Measurements from ENCODE around the gene PARD6G. TPM values are rescaled to one million over a fixed set of nuclear protein-coding genes. Genes with fewer than 3 reads are reported as not detected.

Gene PARD6G
- total RNA-seq, 2 donors from 2014 or later, result 0.58 TPM; not detected in 1

DNA sequence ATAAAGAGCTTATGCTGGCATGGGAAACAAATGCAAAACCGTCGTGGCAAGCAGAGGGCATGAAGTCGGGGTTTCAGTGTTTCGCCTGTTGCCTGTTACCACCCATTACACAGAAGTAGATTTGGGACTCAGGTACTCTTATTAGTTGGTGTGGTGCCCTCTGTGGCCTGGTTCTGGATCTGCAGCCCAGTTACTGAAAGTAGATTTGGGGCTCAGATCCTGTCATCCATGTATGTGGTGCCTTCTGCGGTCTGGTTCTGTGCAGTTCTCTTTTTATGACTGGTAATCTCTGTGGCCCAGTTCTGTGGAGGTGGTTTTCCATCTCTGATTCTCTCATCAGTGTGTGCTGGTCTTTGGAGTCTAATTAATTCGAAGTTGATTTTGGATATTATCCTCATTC, 93.0 kb downstream of the PARD6G start:
- Mint-ChIP-seq H3K9me3 (no peaks in the 10 kb centered on the region), H3K36me3 (no peaks in the 10 kb centered on the region), H3K27ac (peak overlapping the region in 1 of 2 donors; percentile 37)
- ATAC-seq, result peak; percentile 79 to 91
- DNase-seq (ENCODE audit: low spot score in 2 of 2), result peak in 1 of 2 donors; percentile 40

DNA sequence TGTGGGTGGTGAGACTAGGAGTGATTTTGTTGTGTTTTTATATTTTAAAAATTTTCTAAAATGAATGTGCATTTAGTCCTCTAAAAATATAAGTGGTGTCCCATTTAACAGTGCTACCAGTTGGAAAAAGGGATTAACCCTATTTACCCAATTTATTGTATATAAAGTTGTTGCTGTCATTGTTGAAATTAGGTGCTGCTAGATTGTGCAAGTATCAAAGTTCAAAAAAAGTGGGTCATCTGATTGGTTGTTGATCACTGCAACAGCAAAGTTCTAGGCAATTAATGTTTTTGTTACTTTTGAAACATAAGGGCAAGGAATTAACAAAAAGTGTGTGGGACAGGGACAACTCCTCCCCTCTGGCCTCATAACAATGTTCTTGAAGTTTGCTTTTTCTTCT, 97.6 kb downstream of the PARD6G start:
- Mint-ChIP-seq H3K36me3 (peaks cover 0 to 4% of the 10 kb centered on the region in 2 donors), H3K27ac (no peak overlapping the region), H3K9me3 (no peaks in the 10 kb centered on the region)
- ATAC-seq (no peak), DNase-seq (ENCODE audit: low spot score in 2 of 2) (no peak)

DNA sequence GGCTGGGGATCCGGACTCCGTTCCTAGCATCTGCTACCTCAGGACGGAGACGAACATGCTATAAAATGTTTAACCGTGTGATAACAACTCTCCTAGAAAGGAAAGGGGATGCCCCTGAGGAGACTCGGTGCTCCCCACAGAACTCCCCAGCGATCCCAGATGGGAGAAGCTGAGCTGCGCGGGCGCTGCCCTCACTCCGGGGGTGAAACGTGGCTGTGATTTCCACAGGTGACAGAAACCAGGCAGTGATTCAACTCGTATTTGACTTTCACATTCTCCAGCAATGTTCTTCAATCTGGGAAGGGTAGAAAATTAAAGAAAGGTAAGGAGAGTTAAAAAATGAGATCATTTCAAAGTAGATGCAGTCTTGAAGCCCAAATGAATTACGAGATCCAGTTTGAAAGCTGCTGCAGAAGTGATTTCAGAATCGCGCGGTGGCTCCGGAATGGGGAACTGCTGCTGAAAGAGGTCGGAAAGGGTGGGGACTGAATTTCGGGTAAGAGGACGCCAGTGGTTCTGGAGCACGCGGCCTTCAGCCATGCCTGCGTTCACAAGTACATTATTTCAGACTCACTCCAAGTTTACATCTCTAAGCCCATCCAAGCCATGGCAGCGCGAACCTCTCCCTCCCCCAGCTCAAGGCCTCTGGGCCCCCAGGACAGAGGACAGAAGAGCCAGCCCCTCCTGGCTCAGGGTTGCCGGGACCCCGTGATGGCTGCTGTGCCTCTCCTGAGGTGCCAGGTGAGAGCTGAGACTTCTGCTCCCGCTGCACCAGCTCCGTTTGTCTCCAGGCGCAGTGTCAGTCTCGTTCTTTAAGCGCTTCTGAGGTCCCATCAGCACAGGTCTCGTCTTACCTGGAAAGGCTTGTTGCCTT, 98.8 kb downstream of the PARD6G start:
- DNase-seq (ENCODE audit: low spot score in 2 of 2) (no peak), ATAC-seq (peak in 1 of 2 donors; percentile 30)
- Mint-ChIP-seq H3K36me3 (peaks cover 0 to 4% of the 10 kb centered on the region in 2 donors), H3K27ac (no peak overlapping the region), H3K9me3 (no peaks in the 10 kb centered on the region)

DNA sequence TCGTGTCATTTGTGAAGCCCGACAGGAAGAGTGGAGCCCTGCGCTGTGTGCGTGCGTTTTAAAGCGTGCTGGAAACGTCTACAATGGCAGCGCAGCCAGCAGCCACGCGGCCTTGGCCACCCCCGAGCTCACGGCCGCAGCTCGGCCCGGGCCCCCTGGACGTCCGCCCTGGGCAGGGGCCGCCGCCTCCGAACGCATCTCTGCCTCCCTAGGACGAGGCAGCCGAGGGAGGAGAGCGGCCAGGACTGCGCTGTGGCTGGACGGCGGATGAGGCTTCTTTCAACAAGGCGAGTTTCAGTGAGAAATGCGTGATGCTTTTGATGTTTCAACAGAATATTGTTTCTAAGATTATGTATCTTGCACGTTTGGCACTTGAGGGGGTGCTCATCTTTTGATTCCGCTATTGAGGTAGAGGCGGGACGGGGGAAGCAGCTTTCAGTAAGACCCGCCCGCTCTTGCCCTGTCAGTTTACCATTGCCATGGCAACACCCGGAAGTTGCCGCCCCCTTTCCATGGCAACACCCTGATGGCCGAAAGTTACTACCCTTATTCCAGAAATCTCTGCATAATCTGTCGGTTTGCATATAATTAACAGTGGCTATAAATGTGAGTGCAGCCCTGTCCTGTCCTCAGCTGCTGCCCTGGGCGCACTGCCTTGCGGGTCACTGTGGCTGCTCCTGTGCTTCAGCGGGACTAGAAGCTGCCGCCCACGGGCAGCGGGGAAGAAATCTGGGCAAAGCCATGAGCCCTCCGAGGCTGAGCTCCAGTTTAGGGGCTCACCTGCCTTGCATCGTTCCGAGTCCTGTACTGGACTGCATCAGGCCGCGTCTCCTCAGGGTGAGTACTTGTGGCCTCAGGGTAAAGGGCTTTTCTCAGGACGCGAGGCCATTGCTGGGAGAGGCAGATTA, 99.6 kb downstream of the PARD6G start:
- peaks cover 0 to 4% of the 10 kb centered on the region in 2 donors for H3K36me3 Mint-ChIP-seq
- peak; percentile 69 to 85 for ATAC-seq
- H3K27ac Mint-ChIP-seq, result peak overlapping the region in 1 of 2 donors; percentile 55
- peak in 1 of 2 donors; percentile 71 for DNase-seq (ENCODE audit: low spot score in 2 of 2)
- no peaks in the 10 kb centered on the region for H3K9me3 Mint-ChIP-seq

DNA sequence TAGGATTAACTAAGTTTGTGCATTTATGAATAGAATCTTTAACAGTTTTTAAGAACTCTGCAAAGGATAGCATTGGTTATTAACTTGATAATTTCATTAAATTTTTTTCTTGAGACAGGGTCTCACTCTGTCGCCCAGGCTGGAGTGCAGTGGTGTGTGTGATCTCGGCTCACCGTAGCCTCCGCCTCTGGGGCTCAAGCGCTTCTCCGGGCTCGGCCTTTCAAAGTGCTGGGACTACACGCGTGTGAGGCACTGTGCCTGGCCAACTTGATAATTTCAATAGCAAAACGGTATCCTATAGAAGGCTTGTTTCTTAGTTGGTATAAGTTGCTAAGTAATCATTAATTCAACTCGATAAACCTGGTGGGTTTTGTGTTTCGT, 100.3 kb downstream of the PARD6G start:
- Mint-ChIP-seq H3K27ac (no peak overlapping the region), H3K9me3 (no peaks in the 10 kb centered on the region), H3K36me3 (peaks cover 0 to 4% of the 10 kb centered on the region in 2 donors)
- ATAC-seq (peak; percentile 28 to 29), DNase-seq (ENCODE audit: low spot score in 2 of 2) (no peak)

DNA sequence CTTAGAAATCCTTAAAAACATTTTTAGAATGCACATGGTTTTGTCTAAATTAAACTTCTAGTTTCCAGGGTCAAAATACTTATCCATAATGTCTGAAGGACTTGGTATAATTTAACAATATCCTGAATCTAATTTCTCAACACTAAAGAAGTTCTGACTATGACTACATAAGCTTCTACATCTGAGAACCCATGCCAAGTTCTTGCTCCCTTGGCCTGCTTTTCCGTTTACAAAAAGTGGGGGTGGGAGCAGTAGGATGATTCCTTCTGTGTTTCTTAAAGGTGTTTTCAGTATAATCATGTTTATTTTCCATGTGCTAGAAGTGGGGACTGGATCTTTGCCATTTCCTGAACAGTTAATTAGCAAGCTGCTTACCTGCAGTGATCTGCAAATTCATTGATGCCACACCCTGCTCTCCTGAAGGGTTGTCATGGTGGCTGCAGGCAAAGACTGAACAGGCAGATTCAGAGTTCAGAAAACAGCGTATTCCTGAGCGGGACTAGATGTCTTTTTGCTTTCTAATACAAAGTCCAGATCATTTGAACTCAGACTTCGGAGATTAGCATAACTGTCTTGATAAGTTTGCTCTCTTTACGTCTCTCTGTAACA, 102.0 kb downstream of the PARD6G start:
- Mint-ChIP-seq H3K27ac (no peak overlapping the region), H3K36me3 (peaks cover 0 to 4% of the 10 kb centered on the region in 2 donors), H3K9me3 (no peaks in the 10 kb centered on the region)
- ATAC-seq, result no peak
- DNase-seq (ENCODE audit: low spot score in 2 of 2), result no peak

DNA sequence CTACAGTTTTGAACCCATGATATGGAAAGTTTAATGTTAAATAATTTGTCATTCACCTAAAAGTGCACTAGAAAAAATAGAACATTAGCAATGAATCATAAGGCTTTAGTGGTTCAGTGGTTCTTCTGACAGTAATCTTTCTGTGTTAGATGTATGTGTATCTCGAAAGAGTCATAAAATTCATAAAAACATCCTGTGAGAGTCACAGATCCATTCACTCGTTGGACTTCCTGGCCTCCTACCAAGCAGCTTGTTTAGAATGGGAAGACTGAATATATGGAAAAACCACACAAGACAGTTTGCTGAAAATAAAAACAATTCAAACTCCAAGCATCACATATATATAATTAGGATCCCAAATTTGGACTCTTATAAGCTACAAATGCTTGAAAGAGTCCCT, 103.4 kb downstream of the PARD6G start:
- no peak for DNase-seq (ENCODE audit: low spot score in 2 of 2)
- Mint-ChIP-seq H3K27ac (no peak overlapping the region), H3K36me3 (peaks cover 0 to 4% of the 10 kb centered on the region in 2 donors), H3K9me3 (no peaks in the 10 kb centered on the region)
- peak in 1 of 2 donors; percentile 34 for ATAC-seq

DNA sequence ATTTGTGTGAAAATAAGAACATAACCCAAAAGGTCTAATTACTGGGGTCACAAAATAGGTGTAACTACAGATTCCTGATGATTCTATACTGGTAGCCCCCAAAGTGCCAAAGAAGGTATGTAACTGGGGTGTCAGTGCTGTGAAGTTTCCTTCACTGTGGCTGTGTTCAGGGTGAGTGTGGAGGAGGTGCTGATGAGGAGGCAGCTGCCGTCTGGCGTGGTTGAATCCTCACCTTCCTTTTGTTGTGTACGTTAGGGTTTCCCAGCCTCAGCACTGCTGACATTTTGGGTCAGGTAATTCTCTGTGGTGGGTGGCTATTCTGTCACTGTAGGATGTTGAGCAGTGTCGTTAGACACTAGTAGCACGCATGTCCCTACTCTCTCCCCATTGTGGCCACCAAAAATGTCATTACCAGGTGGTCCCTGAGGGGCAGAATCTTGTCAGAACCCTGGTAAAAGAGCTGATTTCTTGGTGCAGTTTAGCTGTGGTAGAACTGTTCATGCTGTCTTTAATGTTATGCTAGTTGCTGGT, 106.8 kb downstream of the PARD6G start:
- H3K9me3 Mint-ChIP-seq, result no peaks in the 10 kb centered on the region
- H3K27ac Mint-ChIP-seq, result no peak overlapping the region
- DNase-seq (ENCODE audit: low spot score in 2 of 2), result no peak
- no peak for ATAC-seq
- H3K36me3 Mint-ChIP-seq, result peaks cover 18 to 19% of the 10 kb centered on the region in 2 donors

DNA sequence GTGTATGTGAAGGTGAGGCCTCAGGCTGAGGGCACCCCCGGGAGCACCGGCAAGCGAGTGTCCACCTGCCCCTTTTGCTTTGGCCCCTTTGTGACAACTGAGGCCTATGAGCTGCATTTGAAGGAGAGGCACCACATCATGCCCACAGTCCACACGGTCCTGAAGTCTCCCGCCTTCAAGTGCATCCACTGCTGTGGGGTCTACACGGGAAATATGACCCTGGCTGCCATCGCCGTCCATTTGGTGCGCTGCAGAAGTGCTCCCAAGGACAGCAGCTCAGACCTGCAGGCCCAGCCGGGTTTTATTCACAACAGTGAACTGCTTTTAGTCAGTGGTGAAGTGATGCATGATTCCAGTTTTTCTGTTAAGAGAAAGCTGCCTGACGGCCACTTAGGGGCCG, 109.3 kb downstream of the PARD6G start:
- no peak for ATAC-seq

DNA sequence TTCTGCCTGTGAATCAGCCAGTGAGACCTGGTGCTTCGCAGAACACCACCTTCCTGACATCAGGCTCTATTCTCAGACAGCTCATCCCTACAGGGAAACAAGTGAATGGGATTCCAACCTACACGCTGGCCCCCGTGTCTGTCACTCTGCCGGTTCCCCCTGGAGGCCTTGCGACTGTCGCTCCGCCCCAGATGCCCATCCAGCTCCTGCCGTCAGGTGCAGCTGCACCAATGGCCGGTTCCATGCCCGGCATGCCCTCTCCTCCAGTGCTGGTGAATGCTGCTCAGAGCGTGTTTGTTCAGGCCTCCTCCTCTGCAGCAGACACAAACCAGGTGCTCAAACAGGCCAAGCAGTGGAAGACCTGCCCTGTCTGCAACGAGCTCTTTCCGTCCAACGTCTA, 110.2 kb downstream of the PARD6G start:
- peaks cover 19 to 38% of the 10 kb centered on the region in 2 donors for H3K36me3 Mint-ChIP-seq

More for the DNA sequence above, 109.3 kb downstream of the PARD6G start:
- no peak overlapping the region for H3K27ac Mint-ChIP-seq
- no peaks in the 10 kb centered on the region for H3K9me3 Mint-ChIP-seq
- DNase-seq (ENCODE audit: low spot score in 2 of 2), result no peak
- H3K36me3 Mint-ChIP-seq, result peaks cover 19 to 38% of the 10 kb centered on the region in 2 donors

DNA sequence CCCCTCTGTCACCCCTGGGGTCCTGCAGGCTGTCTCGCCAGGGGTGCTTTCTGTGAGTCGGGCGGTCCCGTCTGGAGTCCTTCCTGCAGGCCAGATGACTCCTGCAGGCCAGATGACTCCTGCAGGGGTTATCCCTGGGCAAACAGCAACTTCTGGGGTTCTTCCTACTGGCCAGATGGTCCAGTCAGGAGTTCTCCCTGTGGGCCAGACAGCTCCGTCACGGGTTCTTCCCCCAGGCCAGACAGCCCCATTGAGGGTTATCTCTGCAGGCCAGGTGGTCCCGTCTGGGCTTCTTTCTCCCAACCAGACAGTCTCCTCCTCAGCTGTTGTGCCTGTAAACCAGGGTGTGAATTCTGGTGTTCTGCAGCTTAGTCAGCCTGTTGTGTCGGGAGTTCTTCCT, 110.6 kb downstream of the PARD6G start:
- peaks cover 19 to 38% of the 10 kb centered on the region in 2 donors for H3K36me3 Mint-ChIP-seq
- DNase-seq (ENCODE audit: low spot score in 2 of 2) (no peak), ATAC-seq (no peak)
- no peaks in the 10 kb centered on the region for H3K9me3 Mint-ChIP-seq
- peak overlapping the region in 1 of 2 donors; percentile 89 for H3K27ac Mint-ChIP-seq

More for the DNA sequence above, 110.2 kb downstream of the PARD6G start:
- Mint-ChIP-seq H3K9me3 (no peaks in the 10 kb centered on the region), H3K27ac (no peak overlapping the region)
- no peak for ATAC-seq
- DNase-seq (ENCODE audit: low spot score in 2 of 2), result no peak

DNA sequence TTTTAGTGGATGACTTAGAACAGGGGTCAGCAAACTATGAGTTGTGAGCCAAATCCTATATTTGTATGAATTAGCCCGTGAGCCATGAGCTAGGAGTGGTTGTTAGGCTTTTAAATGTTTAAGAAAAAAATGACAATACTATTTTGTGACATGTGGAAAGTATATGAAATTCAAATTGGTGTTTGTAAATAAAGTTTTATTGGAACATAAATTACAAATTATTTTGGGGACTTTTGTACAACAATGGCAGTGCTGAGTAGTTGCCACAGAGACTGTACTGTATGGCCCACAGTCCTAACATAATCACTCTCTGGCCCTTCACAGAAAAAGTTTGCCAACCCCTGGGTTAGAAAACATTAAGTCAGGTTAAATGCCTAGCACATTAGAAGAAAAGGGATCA, 112.2 kb downstream of the PARD6G start:
- H3K9me3 Mint-ChIP-seq, result no peaks in the 10 kb centered on the region
- H3K36me3 Mint-ChIP-seq, result peaks cover 19 to 38% of the 10 kb centered on the region in 2 donors
- DNase-seq (ENCODE audit: low spot score in 2 of 2) (no peak), ATAC-seq (no peak)
- no peak overlapping the region for H3K27ac Mint-ChIP-seq

DNA sequence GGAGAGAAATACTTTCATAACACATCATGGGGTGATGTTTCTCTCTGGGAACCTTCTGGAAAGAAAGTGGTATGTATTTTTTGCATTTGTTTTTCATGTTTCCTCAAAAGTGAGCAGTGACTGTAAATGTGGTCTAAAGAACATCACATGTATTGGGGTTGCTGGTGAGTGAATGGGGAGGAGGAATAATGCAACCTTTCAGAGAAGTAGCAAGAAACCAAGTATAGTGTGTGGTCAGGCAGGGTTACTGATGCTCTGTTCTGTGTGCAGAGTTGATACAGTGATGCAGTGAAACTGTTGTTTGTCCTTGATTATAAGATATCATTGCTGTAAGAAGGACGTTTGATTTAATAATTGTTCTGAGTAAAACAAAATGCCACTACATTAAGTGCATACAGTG, 114.2 kb downstream of the PARD6G start:
- Mint-ChIP-seq H3K9me3 (no peaks in the 10 kb centered on the region), H3K27ac (peak overlapping the region in 1 of 2 donors; percentile 10), H3K36me3 (peaks cover 19 to 38% of the 10 kb centered on the region in 2 donors)
- DNase-seq (ENCODE audit: low spot score in 2 of 2) (no peak), ATAC-seq (no peak)

DNA sequence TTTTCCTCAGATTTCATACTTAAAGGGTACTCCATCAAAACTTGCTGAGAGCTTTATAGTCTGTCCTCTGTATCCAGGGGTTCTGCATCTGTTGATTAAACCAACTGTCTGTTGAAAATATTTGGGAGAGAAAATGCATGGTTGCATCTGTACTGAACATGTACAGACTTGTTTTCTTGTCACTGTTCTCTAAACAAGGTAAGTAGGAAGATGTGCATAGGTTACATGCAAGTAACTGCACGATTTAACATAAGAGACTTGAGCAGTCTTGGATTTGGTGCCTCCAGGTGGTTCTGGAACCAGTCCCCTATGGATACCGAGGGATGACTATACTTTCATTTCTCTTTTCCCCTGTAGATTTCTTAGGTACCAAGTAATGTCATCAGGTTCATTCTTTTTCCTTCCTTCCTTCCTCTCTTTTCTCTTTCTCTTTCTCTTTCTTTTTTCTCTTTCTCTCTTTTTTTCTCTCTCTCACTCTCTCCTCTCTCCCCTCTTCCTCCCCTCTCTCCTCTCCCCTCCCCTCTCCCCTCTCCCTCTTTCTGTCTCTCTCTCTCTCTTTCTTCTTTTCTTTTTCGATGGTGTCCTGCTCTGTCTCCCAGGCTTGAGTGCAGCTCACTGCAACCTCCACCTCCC, 115.0 kb downstream of the PARD6G start:
- peaks cover 18 to 38% of the 10 kb centered on the region in 2 donors for H3K36me3 Mint-ChIP-seq
- H3K27ac Mint-ChIP-seq, result peak overlapping the region in 1 of 2 donors; percentile 10
- no peaks in the 10 kb centered on the region for H3K9me3 Mint-ChIP-seq
- no peak for DNase-seq (ENCODE audit: low spot score in 2 of 2)
- ATAC-seq, result no peak

DNA sequence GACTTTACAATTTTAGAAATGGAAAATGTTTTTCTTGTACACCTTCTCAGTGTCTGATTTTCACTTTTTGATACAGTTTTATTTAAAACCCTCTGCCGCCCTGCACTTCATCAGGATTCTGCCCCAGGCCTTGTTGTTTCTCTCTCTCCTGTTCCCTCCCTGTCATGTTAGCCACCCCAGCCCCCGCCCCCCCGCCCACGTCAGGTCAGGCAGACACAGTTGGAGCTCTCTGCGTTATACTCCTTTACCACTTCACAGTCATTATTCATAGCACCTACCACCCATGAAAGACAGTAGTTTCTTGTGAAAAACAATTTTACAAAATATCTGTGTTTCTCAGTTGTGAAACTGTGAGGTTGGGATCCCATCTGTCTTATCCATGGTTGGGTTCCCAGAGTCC, 116.8 kb downstream of the PARD6G start:
- peaks cover 14 to 31% of the 10 kb centered on the region in 2 donors for H3K36me3 Mint-ChIP-seq
- H3K27ac Mint-ChIP-seq, result peak overlapping the region in 1 of 2 donors; percentile 53
- ATAC-seq (peak in 1 of 2 donors; percentile 44), DNase-seq (ENCODE audit: low spot score in 2 of 2) (no peak)
- no peaks in the 10 kb centered on the region for H3K9me3 Mint-ChIP-seq
